ENCODE results near the gene MRPS10.
"Not testable (repeated sequence)": the region's sequence is repeated elsewhere in the genome, so short reads cannot be mapped to it uniquely, and the experiment has no call there.

MRPS10 gene

GRCh38 chr6:42203183-42203582, 14.5 kb downstream of the MRPS10 start:
- H3K4me3 Mint-ChIP-seq: no peak overlapping the region
- H3K9me3 Mint-ChIP-seq: peaks cover 6% of the 10 kb centered on the region
- peaks cover 64% of the 10 kb centered on the region for H3K36me3 Mint-ChIP-seq

GRCh38 chr6:42202131-42202915, 15.3 kb downstream of the MRPS10 start:
- H3K27ac Mint-ChIP-seq; ATAC-seq; H3K9me3 Mint-ChIP-seq; DNase-seq (ENCODE audit: low spot score in 2 of 2); H3K4me3 Mint-ChIP-seq: not testable (repeated sequence)
- H3K36me3 Mint-ChIP-seq: peaks cover 55% of the 10 kb centered on the region
- H3K4me1 Mint-ChIP-seq: peaks cover 16% of the 10 kb centered on the region

More at GRCh38 chr6:42203183-42203582, 14.5 kb downstream of the MRPS10 start:
- peaks cover 16% of the 10 kb centered on the region for H3K4me1 Mint-ChIP-seq
- ATAC-seq: no peak
- no peak for DNase-seq (ENCODE audit: low spot score in 2 of 2)
- no peak overlapping the region for H3K27ac Mint-ChIP-seq

- ATAC-seq: no peak
- H3K4me3 Mint-ChIP-seq: no peak overlapping the region
- peaks cover 6% of the 10 kb centered on the region for H3K9me3 Mint-ChIP-seq
- no peak for DNase-seq (ENCODE audit: low spot score in 2 of 2)
- H3K27ac Mint-ChIP-seq: no peak overlapping the region
- peaks cover 46% of the 10 kb centered on the region for H3K36me3 Mint-ChIP-seq
- H3K4me1 Mint-ChIP-seq: peaks cover 16% of the 10 kb centered on the region
Measured at GRCh38 chr6:42201382-42201781, 16.3 kb downstream of the MRPS10 start.

- DNase-seq (ENCODE audit: low spot score in 2 of 2): no peak
- Mint-ChIP-seq H3K36me3 (peaks cover 32% of the 10 kb centered on the region), H3K9me3 (peaks cover 6% of the 10 kb centered on the region), H3K27ac (no peak overlapping the region), H3K4me3 (no peak overlapping the region), H3K4me1 (peaks cover 16% of the 10 kb centered on the region)
- ATAC-seq: no peak
Measured at GRCh38 chr6:42200035-42200434, 17.6 kb downstream of the MRPS10 start.

GRCh38 chr6:42199106-42199981, 18.3 kb downstream of the MRPS10 start:
- peaks cover 25% of the 10 kb centered on the region for H3K36me3 Mint-ChIP-seq
- peaks cover 6% of the 10 kb centered on the region for H3K9me3 Mint-ChIP-seq
- ATAC-seq (peak; percentile 75), DNase-seq (ENCODE audit: low spot score in 2 of 2) (no peak)
- H3K4me1 Mint-ChIP-seq: peaks cover 16% of the 10 kb centered on the region
- H3K4me3 Mint-ChIP-seq: no peak overlapping the region
- H3K27ac Mint-ChIP-seq: no peak overlapping the region

GRCh38 chr6:42197555-42198362, 19.9 kb downstream of the MRPS10 start:
- Mint-ChIP-seq H3K4me1 (peaks cover 16% of the 10 kb centered on the region), H3K36me3 (peaks cover 14% of the 10 kb centered on the region), H3K4me3 (no peak overlapping the region), H3K27ac (no peak overlapping the region), H3K9me3 (peaks cover 6% of the 10 kb centered on the region)
- DNase-seq (ENCODE audit: low spot score in 2 of 2) (no peak), ATAC-seq (peak; percentile 92)

- peaks cover 4% of the 10 kb centered on the region for H3K9me3 Mint-ChIP-seq
- H3K36me3 Mint-ChIP-seq: peaks cover 8% of the 10 kb centered on the region
- no peak overlapping the region for H3K4me3 Mint-ChIP-seq
- peaks cover 13% of the 10 kb centered on the region for H3K4me1 Mint-ChIP-seq
- no peak for ATAC-seq
- no peak overlapping the region for H3K27ac Mint-ChIP-seq
- no peak for DNase-seq (ENCODE audit: low spot score in 2 of 2)
Measured at GRCh38 chr6:42195415-42195814, 22.2 kb downstream of the MRPS10 start.

GRCh38 chr6:42194056-42194455, 23.6 kb downstream of the MRPS10 start:
- Mint-ChIP-seq H3K4me3 (no peak overlapping the region), H3K4me1 (peaks cover under 1% of the 10 kb centered on the region), H3K36me3 (no peaks in the 10 kb centered on the region), H3K27ac (no peak overlapping the region), H3K9me3 (no peaks in the 10 kb centered on the region)
- DNase-seq (ENCODE audit: low spot score in 2 of 2): no peak
- no peak for ATAC-seq

GRCh38 chr6:42193491-42193894, 24.2 kb downstream of the MRPS10 start:
- DNase-seq (ENCODE audit: low spot score in 2 of 2): no peak
- H3K4me3 Mint-ChIP-seq: no peak overlapping the region
- H3K9me3 Mint-ChIP-seq: no peaks in the 10 kb centered on the region
- H3K27ac Mint-ChIP-seq: no peak overlapping the region
- H3K4me1 Mint-ChIP-seq: no peaks in the 10 kb centered on the region
- no peak for ATAC-seq
- no peaks in the 10 kb centered on the region for H3K36me3 Mint-ChIP-seq

GRCh38 chr6:42192385-42192784, 25.3 kb downstream of the MRPS10 start:
- ATAC-seq; H3K4me3 Mint-ChIP-seq; DNase-seq (ENCODE audit: low spot score in 2 of 2); H3K9me3 Mint-ChIP-seq; H3K27ac Mint-ChIP-seq; H3K4me1 Mint-ChIP-seq; H3K36me3 Mint-ChIP-seq: not testable (repeated sequence)

- H3K27ac Mint-ChIP-seq: peak overlapping the region; percentile 13
- H3K36me3 Mint-ChIP-seq: no peaks in the 10 kb centered on the region
Measured at GRCh38 chr6:42190554-42191183, 27.0 kb downstream of the MRPS10 start.

GRCh38 chr6:42188406-42188805, 29.3 kb downstream of the MRPS10 start:
- Mint-ChIP-seq H3K4me3 (no peak overlapping the region), H3K4me1 (no peaks in the 10 kb centered on the region), H3K36me3 (no peaks in the 10 kb centered on the region), H3K27ac (no peak overlapping the region), H3K9me3 (no peaks in the 10 kb centered on the region)
- ATAC-seq (no peak), DNase-seq (ENCODE audit: low spot score in 2 of 2) (no peak)

More at GRCh38 chr6:42190554-42191183, 27.0 kb downstream of the MRPS10 start:
- DNase-seq (ENCODE audit: low spot score in 2 of 2) (no peak), ATAC-seq (no peak)
- Mint-ChIP-seq H3K4me3 (no peak overlapping the region), H3K4me1 (no peaks in the 10 kb centered on the region), H3K9me3 (no peaks in the 10 kb centered on the region)

- Mint-ChIP-seq H3K9me3 (no peaks in the 10 kb centered on the region), H3K36me3 (no peaks in the 10 kb centered on the region), H3K4me3 (no peak overlapping the region), H3K4me1 (no peaks in the 10 kb centered on the region), H3K27ac (no peak overlapping the region)
- no peak for ATAC-seq
- DNase-seq (ENCODE audit: low spot score in 2 of 2): no peak
Measured at GRCh38 chr6:42185597-42185996, 32.1 kb downstream of the MRPS10 start.

- Mint-ChIP-seq H3K4me3 (no peak overlapping the region), H3K27ac (no peak overlapping the region), H3K9me3 (no peaks in the 10 kb centered on the region), H3K4me1 (peaks cover 6% of the 10 kb centered on the region), H3K36me3 (no peaks in the 10 kb centered on the region)
- ATAC-seq (no peak), DNase-seq (ENCODE audit: low spot score in 2 of 2) (no peak)
Measured at GRCh38 chr6:42184475-42184874, 33.2 kb downstream of the MRPS10 start.

- H3K36me3 Mint-ChIP-seq: no peaks in the 10 kb centered on the region
- H3K9me3 Mint-ChIP-seq: no peaks in the 10 kb centered on the region
- no peak for DNase-seq (ENCODE audit: low spot score in 2 of 2)
- no peak overlapping the region for H3K27ac Mint-ChIP-seq
- H3K4me1 Mint-ChIP-seq: peaks cover 6% of the 10 kb centered on the region
- H3K4me3 Mint-ChIP-seq: no peak overlapping the region
- ATAC-seq: no peak
Measured at GRCh38 chr6:42182101-42182500, 35.6 kb downstream of the MRPS10 start.
